HepG2 (cell line): Measurements from ENCODE around the gene PLEKHH1. TPM values are rescaled to one million over a fixed set of nuclear protein-coding genes. Genes with fewer than 3 reads are reported as not detected.

Experiments used
- ATAC-seq: fragments of 200-7000 bp; cut with Tn5 transposase; 3 replicates; pipeline ENCODE4 v1.9.1; 2020; ENCODE audit warnings: mild to moderate bottlenecking, moderate library complexity
- BruUV-seq: library from RNA; stranded (reverse); fragments of 400-500 nt; replicated peaks from 2 replicates; lab custom pipeline; 2021; lab: Mats Ljungman, UMichigan
- CTCF ChIA-PET: fragments of 300-600 bp; formaldehyde crosslinking; extraction: SDS; loops from one replicate; lab custom pipeline; 2021; ENCODE audit warnings: low total read pairs, inconsistent platforms, low intra/inter-chr PET ratio; lab: Yijun Ruan, JAX
- POLR2A ChIA-PET: fragments of 350-600 bp; sonication (Branson Sonifier 250); formaldehyde crosslinking; loops from one replicate; lab custom pipeline; 2020; ENCODE audit warnings: antibody characterized with exemption, inconsistent platforms; lab: Yijun Ruan, JAX
- DNase-seq: peaks from one replicate; pipeline ENCODE4 v3.0.0-alpha.2; 2015; ENCODE audit warnings: low spot score
- FAIRE-seq: peaks from 3 replicates; lab custom pipeline; 2011; peaks lifted over from hg19 to GRCh38; lab: Jason Lieb, UNC
- H2AFZ ChIP-seq: one replicate; pipeline ENCODE4 v1.6.1; 2011; ENCODE audit warnings: low read length, inconsistent platforms
- H3K27ac ChIP-seq: fragments of 300-600 bp; 3 replicates; pipeline ENCODE4 v1.8.0; 2011; ENCODE audit warnings: mixed run types, mild to moderate bottlenecking, mixed read lengths, low read length, inconsistent platforms; ENCODE audit not compliant: insufficient read depth; ENCODE audit errors: extremely low read length
- H3K27me3 ChIP-seq, 2 experiments: fragments of 200-600 bp in 1 of 2; 2 replicates in 1 of 2; 3 replicates in 1 of 2; pipeline versions ENCODE4 v1.6.0 to v1.8.0; 2011; ENCODE audit warnings: low read length in 2 of 2, mild to moderate bottlenecking in 2 of 2, moderate library complexity in 2 of 2, inconsistent platforms in 1 of 2; ENCODE audit not compliant: insufficient read depth in 2 of 2, control insufficient read depth in 1 of 2
- H3K36me3 ChIP-seq, 2 experiments: fragments of 200-600 bp in 1 of 2; replicated peaks in 1 of 2; 2 replicates in 1 of 2; 3 replicates in 1 of 2; pipeline versions ENCODE4 v1.5.1 to v1.8.0; 2011; ENCODE audit warnings: low read length in 2 of 2, inconsistent platforms in 1 of 2; ENCODE audit not compliant: insufficient read depth in 2 of 2, control insufficient read depth in 1 of 2
- H3K4me1 ChIP-seq: 2 replicates; pipeline ENCODE4 v1.5.1; 2012; ENCODE audit warnings: low read length, inconsistent platforms; ENCODE audit not compliant: insufficient read depth
- H3K4me2 ChIP-seq: 2 replicates; pipeline ENCODE4 v1.6.0; 2011; ENCODE audit warnings: low read depth, low read length, inconsistent platforms
- H3K4me3 ChIP-seq, 3 experiments: fragments of 200-600 bp in 1 of 3; sonication (generic), shearing (Covaris generic) in 1 of 3; replicated peaks in 1 of 3; 2 replicates each; pipeline ENCODE4 v1.5.1; 2011 to 2016; ENCODE audit warnings: low read length in 3 of 3, inconsistent platforms in 2 of 3, low read depth in 2 of 3, mild to moderate bottlenecking in 2 of 3, control low read depth in 1 of 3, mixed read lengths in 1 of 3; ENCODE audit not compliant: insufficient read depth in 1 of 3
- H3K79me2 ChIP-seq: one replicate; pipeline ENCODE4 v1.6.1; 2011; ENCODE audit warnings: low read length, inconsistent platforms; ENCODE audit not compliant: insufficient read depth
- H3K9ac ChIP-seq: 2 replicates; pipeline ENCODE4 v1.6.0; 2011; ENCODE audit warnings: mild to moderate bottlenecking, low read depth, low read length, inconsistent platforms; ENCODE audit not compliant: insufficient read depth
- H3K9me3 ChIP-seq: 2 replicates; pipeline ENCODE4 v1.5.1; 2012; ENCODE audit warnings: mild to moderate bottlenecking, low read length
- H4K20me1 ChIP-seq: 2 replicates; pipeline ENCODE4 v1.6.0; 2011; ENCODE audit warnings: inconsistent platforms, mild to moderate bottlenecking, low read length, moderate library complexity; ENCODE audit not compliant: insufficient read depth
- CREB1 ChIP-seq, 2 experiments: fragments of 450-650 bp in 1 of 2; IDR thresholded peaks; 2 replicates each; pipeline ENCODE4 v1.6.1; 2016 to 2017; ENCODE audit warnings: control low read depth in 1 of 2, mild to moderate bottlenecking in 1 of 2, missing compliant biosample characterization in 1 of 2, missing genetic modification characterization in 1 of 2
- ZNF510 ChIP-seq: sonication (generic); formaldehyde crosslinking; IDR thresholded peaks from 2 replicates; pipeline ENCODE4 v1.4.0; 2020; ENCODE audit warnings: low read depth, mild to moderate bottlenecking, missing genetic modification reagents
- ZNF839 ChIP-seq: sonication (generic); formaldehyde crosslinking; IDR thresholded peaks from 2 replicates; pipeline ENCODE4 v1.4.0; 2020; ENCODE audit warnings: missing genetic modification reagents, mild to moderate bottlenecking, borderline replicate concordance
- WGBS: methylation state at CpG from one replicate; pipeline ENCODE4 v1.1.6; 2017; ENCODE audit warnings: low lambda C conversion rate; 5-methylcytosine and 5-hydroxymethylcytosine counted together
- in situ Hi-C: cut with HindIII; loops from 2 replicates; pipeline ENCODE4 v1.10.0; 2017; ENCODE audit warnings: low pct_unique_long_range_greater_than_20kb; ENCODE audit not compliant: extremely low pct_ligation_motif_present
- intact Hi-C: fragments of 100-400 bp; cut with micrococcal nuclease; formaldehyde crosslinking; loops from one replicate; pipeline ENCODE4 v1.10.0; 2022; ENCODE audit not compliant: unreplicated experiment
- polyA plus RNA-seq, 8 experiments: library from polyadenylated mRNA; depleted of rRNA in 3 of 8; stranded (reverse) in 7 of 8; unstranded in 1 of 8; fragments of >200 nt; fragmentation: Illumina TruSeq in 4 of 8; extraction: Trizol in 4 of 8; gene quantifications; 2 replicates each; pipeline versions ENCODE4 v1.2.1 to v1.2.3, GENCODE V29; 2011 to 2016; ENCODE audit warnings: low read depth in 4 of 8, missing spikeins in 1 of 8, mixed read lengths in 1 of 8; ENCODE audit not compliant: insufficient read depth in 1 of 8
- total RNA-seq, 5 experiments: library from RNA; depleted of rRNA; stranded (reverse); fragments of >200 nt; fragmentation: Illumina TruSeq; extraction: Trizol; gene quantifications; 2 replicates each; pipeline ENCODE4 v1.2.3, GENCODE V29; 2016; ENCODE audit warnings: low read depth in 1 of 5
- TF ChIP-seq, protein P1 (sequence below): sonication (generic); formaldehyde crosslinking; conservative IDR thresholded peaks from 2 replicates; pipeline ENCODE4 v1.8.0; 2022; ENCODE audit warnings: mild to moderate bottlenecking, moderate library complexity, missing genetic modification reagents

The PLEKHH1 gene
- total and polyA plus RNA-seq, 2 of the 13 experiments (the other 11 are each of a cell fraction or from before 2014, with no cell fraction given) = 8.6 to 15.8 TPM

DNA sequence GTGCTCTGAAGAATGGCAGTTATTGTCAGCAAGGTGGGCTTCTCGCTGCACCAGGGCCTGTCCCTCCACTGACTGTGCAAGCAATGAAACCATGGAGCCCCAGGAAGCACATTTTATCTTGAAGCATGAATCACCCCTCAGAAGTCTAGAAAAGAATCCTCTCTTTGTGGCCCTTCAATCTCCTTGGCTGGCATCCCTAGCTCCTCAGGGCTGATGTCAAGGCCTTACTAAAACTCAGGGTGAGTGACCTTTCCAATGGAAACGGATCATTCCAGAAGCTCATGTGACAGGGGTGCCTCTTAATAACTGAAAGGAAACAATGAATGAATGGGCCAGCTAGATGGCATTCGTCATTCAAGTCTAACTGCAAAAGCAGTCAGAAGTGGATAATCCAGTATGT lies 22.3 kb upstream of the PLEKHH1 start (continued):
- TF ChIP-seq, protein P1, sequence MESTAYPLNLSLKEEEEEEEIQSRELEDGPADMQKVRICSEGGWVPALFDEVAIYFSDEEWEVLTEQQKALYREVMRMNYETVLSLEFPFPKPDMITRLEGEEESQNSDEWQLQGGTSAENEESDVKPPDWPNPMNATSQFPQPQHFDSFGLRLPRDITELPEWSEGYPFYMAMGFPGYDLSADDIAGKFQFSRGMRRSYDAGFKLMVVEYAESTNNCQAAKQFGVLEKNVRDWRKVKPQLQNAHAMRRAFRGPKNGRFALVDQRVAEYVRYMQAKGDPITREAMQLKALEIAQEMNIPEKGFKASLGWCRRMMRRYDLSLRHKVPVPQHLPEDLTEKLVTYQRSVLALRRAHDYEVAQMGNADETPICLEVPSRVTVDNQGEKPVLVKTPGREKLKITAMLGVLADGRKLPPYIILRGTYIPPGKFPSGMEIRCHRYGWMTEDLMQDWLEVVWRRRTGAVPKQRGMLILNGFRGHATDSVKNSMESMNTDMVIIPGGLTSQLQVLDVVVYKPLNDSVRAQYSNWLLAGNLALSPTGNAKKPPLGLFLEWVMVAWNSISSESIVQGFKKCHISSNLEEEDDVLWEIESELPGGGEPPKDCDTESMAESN (CRISPR knock-in tag) = no peak
- TF ChIP-seq ZNF510 (CRISPR knock-in tag) = no peak

DNA sequence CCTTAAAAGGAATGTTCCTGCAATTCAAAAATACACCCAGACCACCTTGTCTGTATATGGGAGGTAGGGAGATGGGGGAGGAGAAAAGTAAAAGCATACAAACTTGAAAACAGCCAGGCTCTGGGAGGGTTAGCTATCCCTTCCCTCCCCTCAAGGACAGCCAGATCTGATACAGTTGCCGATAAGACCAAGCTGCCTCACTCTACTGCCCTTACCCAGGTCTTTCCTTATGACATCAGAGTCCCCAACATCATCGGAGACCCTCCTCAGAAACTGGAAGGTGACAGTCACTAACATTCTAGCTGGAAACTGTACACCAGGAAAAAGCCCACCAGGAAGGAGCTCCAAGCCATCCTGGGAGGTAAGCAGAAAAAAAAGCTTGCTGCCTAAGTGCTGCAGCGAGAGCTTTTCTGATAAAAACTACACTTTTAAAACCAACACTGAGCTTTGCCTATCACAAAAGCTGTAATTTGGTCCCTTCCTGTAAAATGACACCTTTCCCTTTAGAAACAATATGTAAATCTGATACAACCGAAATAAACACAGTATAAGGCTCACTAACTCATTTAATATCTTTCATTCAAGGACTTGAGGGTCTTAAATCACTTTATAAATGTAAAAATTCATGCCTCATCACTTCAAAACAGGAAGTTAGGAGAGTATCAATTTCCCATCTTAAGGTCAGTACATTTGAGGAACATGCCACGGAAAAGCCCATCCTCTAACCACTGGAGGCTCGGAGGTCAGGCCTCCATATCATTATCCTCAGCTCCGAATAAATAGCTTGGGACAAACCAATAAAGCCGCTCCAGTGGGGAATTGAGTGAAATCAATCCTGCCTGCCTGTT lies 20.4 kb upstream of the PLEKHH1 start:
- CTCF ChIA-PET = no interaction called here
- TF ChIP-seq ZNF839 (CRISPR knock-in tag) = no peak
- TF ChIP-seq CREB1 (IDR thresholded peaks at IDR 0.05) = 0 out of 2 replicates have a peak, but pooled peaks have one; percentile 12
- no peak for TF ChIP-seq CREB1 (CRISPR knock-in tag; IDR thresholded peaks at IDR 0.05)
- TF ChIP-seq, all 625 proteins: peak for 1
- H3K4me2 ChIP-seq = no peak overlapping the region
- H3K79me2 ChIP-seq = no peaks in the 10 kb centered on the region
- no TSS peak for BruUV-seq
- H3K36me3 ChIP-seq = no peaks in the 10 kb centered on the region
- no peak for DNase-seq
- POLR2A ChIA-PET = no interaction called here
- in situ Hi-C loops (no loop called here), intact Hi-C loops (no loop called here)
- no peak overlapping the region for H3K4me3 ChIP-seq
- no peaks in the 10 kb centered on the region for H3K9me3 ChIP-seq
- WGBS = 25% methylated on average over 8 of the region's 8 CpGs
- no peak for FAIRE-seq
- no peak overlapping the region for H2AFZ ChIP-seq
- no peak overlapping the region for H3K9ac ChIP-seq
- no peak for ATAC-seq
- H3K4me1 ChIP-seq = peaks cover 25% of the 10 kb centered on the region
- no peaks in the 10 kb centered on the region for H4K20me1 ChIP-seq
- no peak overlapping the region for H3K27ac ChIP-seq
- peaks cover 5 to 57% of the 10 kb centered on the region in 2 experiments; a peak in 4 of 5 replicates for H3K27me3 ChIP-seq
